Hematopoietic multipotent progenitor cell treated with erythropoietin and hydrocortisone succinate and interleukin-3 and kit ligand, for 8 days (in vitro differentiated cells): ENCODE data around the gene LARP4.
"Not testable (repeated sequence)": the region's sequence is repeated elsewhere in the genome, so short reads cannot be mapped to it uniquely, and the experiment has no call there.

Experiments
- DNase-seq: peaks from one replicate; pipeline ENCODE4 v3.0.0-alpha.2; 2015

The LARP4 gene

DNA sequence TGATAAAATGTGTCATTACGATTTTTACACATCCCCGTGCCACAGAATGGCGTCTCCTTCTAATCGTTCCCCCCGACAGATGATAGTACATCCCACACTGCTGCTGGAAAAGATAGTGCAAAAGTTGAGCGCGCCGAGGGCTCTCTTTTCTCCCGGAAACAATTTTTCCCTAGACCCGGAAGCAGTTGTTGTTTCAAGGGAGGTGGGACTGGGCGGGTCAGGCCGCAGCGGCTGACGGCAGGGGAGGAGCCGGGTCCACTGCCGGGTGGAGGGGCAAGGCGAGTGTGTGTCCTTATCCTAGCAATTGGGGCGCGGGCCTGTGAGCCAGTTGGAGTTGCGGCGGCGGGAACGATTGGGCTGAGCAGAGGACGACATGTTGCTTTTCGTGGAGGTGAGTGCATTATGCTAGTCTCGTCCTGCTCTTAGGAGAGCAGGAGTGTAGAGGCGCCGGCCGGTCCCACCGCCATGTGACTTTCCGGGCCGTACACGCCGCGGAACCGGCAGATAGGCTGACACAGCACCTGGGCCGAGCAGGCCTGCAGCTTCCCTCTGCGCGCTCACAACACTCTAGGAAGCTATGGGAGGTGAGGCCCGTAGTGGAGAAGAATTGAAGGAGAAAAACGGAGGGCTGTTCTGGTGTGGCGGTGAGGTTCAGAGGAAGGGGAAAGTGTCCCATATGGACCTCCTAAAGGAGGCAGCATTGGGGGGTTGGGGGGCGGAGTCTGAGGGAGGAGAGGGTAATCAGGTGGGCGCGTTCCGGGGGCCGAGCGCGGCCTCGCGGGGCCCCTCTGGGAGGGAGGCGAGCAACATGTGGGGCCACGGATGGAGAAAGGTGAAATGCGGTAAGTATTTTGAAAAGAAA is at the start of gene LARP4:
TSS of gene LARP4 (plus strand) at position 248 of the 862 bp plus-strand sequence. CDS start at position 374, 126 bp downstream.
- peak; percentile 99 for DNase-seq

- peak; percentile 66 for DNase-seq
These were observed 49.3 kb upstream of the LARP4 start for GRCh38 chr12:50351120-50352043.

GRCh38 chr12:50353404-50353803 is 47.3 kb upstream of the LARP4 start:
- DNase-seq, result no peak

DNA sequence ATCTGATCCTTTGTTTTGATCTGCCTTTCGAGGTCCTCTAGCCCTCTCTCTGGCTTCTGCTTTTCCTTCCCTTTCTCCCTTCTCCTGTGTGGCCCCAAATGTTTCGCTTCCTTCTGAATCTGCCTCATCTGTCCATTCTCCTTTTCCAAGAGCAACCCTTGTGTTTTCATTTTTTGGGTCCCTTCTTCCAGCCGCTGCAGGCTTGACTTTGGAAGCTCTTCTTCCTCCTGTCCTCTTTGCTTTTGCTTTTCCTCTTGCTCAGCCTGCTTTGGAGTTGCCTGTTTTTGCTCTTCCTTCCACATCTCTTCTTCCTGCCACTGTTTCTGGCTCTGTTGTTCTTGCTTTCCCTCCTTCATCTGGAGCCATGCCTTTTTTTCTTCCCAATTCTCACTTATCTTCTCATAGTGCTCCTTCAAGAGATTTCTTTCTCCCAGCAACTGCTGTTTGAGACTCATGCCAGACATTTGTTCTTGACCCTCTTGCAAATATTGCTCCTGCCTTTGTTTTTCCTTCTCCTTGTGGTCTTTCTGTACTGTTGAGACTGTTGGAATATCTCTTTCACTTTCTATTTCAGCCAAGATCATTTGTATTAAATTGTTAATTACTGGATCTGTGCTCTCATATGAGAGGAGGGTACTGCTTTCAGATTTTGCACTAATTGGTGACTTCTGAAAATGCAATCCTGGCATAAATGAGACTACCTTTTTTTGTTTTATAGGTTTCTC is 46.7 kb upstream of the LARP4 start:
- no peak for DNase-seq

DNA sequence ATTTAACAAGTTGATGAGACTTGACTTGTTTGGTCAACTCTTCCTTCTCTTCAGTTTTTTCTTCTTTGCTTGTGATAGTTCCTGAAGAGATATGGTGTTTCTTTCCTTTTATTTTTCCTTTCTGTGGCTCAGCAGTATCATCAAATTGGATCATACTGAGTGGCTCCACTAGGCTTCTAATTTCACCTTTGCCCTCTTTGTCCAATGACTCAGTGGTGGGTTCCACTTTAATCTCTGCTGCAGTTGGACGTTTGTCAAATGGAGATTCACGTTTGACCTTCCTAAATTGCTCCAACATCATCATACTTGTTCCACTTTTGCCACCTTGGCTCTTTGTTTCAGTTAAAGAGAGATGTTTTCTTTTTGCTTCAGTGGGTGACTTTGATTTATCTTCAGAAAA is 45.8 kb upstream of the LARP4 start:
- DNase-seq, result no peak

- DNase-seq, result no peak
These were observed 45.3 kb upstream of the LARP4 start for GRCh38 chr12:50355365-50355764.

- DNase-seq, result no peak
These were observed 38.0 kb upstream of the LARP4 start for GRCh38 chr12:50362671-50363070.

GRCh38 chr12:50363141-50363540 is 37.5 kb upstream of the LARP4 start:
- DNase-seq, result no peak

GRCh38 chr12:50365709-50366406 is 34.8 kb upstream of the LARP4 start:
- no peak for DNase-seq

DNA sequence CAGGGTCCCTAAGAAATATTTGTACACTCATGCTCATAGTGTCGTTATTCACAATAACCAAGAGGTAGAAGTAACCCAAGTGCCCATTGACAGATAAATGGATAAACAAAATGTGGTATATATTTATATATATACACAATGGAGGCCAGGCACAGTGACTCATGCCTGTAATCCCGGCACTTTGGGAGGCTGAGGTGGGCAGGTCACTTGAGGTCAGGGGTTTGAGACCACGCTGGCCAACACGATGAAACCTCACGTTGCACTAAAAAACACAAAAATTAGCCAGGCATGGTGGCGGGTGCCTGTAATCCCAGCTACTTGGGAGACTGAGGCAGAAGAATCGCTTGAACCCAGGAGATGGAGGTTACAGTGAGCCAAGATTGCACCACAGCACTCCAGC is 30.0 kb upstream of the LARP4 start:
- DNase-seq, result not testable (repeated sequence)

- no peak for DNase-seq
These were observed 24.9 kb upstream of the LARP4 start for GRCh38 chr12:50375802-50376201.

GRCh38 chr12:50380761-50381325 is 19.8 kb upstream of the LARP4 start:
- no peak for DNase-seq

DNA sequence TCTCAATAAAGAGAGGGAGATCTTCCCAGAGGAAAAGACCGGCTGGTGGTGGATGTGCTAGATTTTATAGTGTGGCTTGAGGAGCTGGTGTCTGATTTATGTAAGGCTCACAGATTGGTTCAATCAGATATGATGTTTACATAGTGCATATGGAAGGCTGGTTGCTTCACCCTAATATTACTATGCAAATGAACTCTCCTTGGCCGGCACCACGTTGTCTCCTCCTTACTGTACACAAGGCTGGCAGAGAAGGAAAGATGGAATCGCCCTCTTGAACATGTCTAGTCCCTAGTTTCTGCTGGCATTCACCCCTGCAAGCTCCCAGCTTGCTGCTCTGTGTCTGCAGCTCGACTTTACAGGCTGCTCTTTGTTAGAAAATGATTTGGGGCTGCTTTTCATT is 13.2 kb upstream of the LARP4 start:
- DNase-seq, result no peak

GRCh38 chr12:50387972-50388478 is 12.7 kb upstream of the LARP4 start:
- no peak for DNase-seq

GRCh38 chr12:50388793-50389192 is 11.9 kb upstream of the LARP4 start:
- not testable (repeated sequence) for DNase-seq

- no peak for DNase-seq
These were observed 10.4 kb upstream of the LARP4 start for GRCh38 chr12:50390316-50390741.

- DNase-seq, result no peak
These were observed 6.1 kb upstream of the LARP4 start for GRCh38 chr12:50394469-50395029.

GRCh38 chr12:50397117-50397650 is 3.5 kb upstream of the LARP4 start:
- no peak for DNase-seq

GRCh38 chr12:50398931-50399330 is 1.8 kb upstream of the LARP4 start:
- no peak for DNase-seq

- DNase-seq, result no peak
These were observed 514 bp upstream of the LARP4 start for GRCh38 chr12:50400104-50400637.
